ENCODE data around the gene NCOR1.

DNA sequence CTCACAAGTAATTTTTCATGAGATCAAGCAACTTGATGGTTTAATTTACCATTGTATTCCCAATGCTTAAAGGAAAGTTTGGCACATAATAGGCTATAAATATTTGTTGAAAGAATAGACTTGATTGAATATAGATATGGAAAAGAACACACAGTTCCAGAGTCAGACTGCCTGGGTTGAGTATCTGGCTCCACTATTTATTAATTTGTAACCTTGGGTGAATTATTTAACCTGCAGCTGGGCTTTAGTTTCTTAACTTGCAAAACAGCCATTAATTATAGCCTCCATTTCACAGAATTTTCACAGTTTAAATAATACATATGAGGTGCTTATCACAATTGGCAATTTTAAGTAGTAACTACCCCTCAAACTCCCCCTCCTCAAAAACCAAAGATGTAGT lies 73.6 kb downstream of the NCOR1 start:
- no peak for TF ChIP-seq FOXK2 (IDR thresholded peaks at IDR 0.05)
- TF ChIP-seq HDGF (IDR thresholded peaks at IDR 0.05; ENCODE audit: borderline replicate concordance): no peak
- no peak for TF ChIP-seq SP1 (IDR thresholded peaks at IDR 0.05)
- no peak for TF ChIP-seq SUZ12 (IDR thresholded peaks at IDR 0.05)
- no peak for TF ChIP-seq FOXA1 (IDR thresholded peaks at IDR 0.05)
- no peak for TF ChIP-seq ELF4 (IDR thresholded peaks at IDR 0.05)
- no peak for TF ChIP-seq BHLHE40 (IDR thresholded peaks at IDR 0.05; ENCODE audit: borderline replicate concordance)
- TF ChIP-seq TARDBP (IDR thresholded peaks at IDR 0.05): no peak
- no peak for TF ChIP-seq ZNF384 (IDR thresholded peaks at IDR 0.05)
- no peak for TF ChIP-seq FOXM1 (IDR thresholded peaks at IDR 0.05; ENCODE audit: borderline replicate concordance)
- TF ChIP-seq LEF1 (IDR thresholded peaks at IDR 0.05; ENCODE audit: borderline replicate concordance): no peak
- no peak for TF ChIP-seq L3MBTL2 (conservative IDR thresholded peaks at IDR 0.05)
- no peak for TF ChIP-seq NFRKB (IDR thresholded peaks at IDR 0.05)
- TF ChIP-seq, protein P1, sequence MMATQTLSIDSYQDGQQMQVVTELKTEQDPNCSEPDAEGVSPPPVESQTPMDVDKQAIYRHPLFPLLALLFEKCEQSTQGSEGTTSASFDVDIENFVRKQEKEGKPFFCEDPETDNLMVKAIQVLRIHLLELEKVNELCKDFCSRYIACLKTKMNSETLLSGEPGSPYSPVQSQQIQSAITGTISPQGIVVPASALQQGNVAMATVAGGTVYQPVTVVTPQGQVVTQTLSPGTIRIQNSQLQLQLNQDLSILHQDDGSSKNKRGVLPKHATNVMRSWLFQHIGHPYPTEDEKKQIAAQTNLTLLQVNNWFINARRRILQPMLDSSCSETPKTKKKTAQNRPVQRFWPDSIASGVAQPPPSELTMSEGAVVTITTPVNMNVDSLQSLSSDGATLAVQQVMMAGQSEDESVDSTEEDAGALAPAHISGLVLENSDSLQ (IDR thresholded peaks at IDR 0.05): no peak
